Left ventricle myocardium inferior (tissue), 1 donor: ENCODE measurements around the gene HIPK2. TPM values are rescaled to one million over a fixed set of nuclear protein-coding genes. Genes with fewer than 3 reads are reported as not detected.

Experiments
- DNase-seq: peaks from one replicate; pipeline ENCODE4 v3.0.0-alpha.2; 2020
- H3K27ac ChIP-seq: fragments of 200-600 bp; replicated peaks from 2 replicates; pipeline ENCODE4 v1.8.0; 2021
- H3K27me3 ChIP-seq: fragments of 200-600 bp; 2 replicates; pipeline ENCODE4 v1.8.0; 2021; ENCODE audit warnings: low read depth
- H3K36me3 ChIP-seq: fragments of 200-600 bp; 2 replicates; pipeline ENCODE4 v1.8.0; 2021
- H3K4me1 ChIP-seq: fragments of 200-600 bp; 2 replicates; pipeline ENCODE4 v1.8.0; 2021
- H3K4me3 ChIP-seq: fragments of 200-600 bp; 2 replicates; pipeline ENCODE4 v1.8.0; 2021; ENCODE audit warnings: mild to moderate bottlenecking, moderate library complexity
- H3K9me3 ChIP-seq: fragments of 200-600 bp; replicated peaks from 2 replicates; pipeline ENCODE4 v1.8.0; 2021
- intact Hi-C: fragments of 100-400 bp; cut with micrococcal nuclease; formaldehyde crosslinking; loops from one replicate; pipeline ENCODE4 v1.11.0; 2022
- total RNA-seq: library from RNA; stranded (reverse); fragmentation: NEBNext Ultra II Directional; extraction: Animal tissue kit (Norgen Biotek cat#: 25700); gene quantifications from one replicate; pipeline ENCODE4 v1.2.1, GENCODE V29; 2021
- TF ChIP-seq, protein P1 (sequence below): fragments of 200-600 bp; IDR thresholded peaks from 2 replicates; pipeline ENCODE4 v1.8.0; 2021; ENCODE audit warnings: antibody characterized with exemption, mild to moderate bottlenecking, borderline replicate concordance
- donor health status: DM: no; HTN: yes; CAD: no; lungs with severe emphysema.

The HIPK2 gene
- total RNA-seq, 1 donor from 2014 or later: 127 TPM

DNA sequence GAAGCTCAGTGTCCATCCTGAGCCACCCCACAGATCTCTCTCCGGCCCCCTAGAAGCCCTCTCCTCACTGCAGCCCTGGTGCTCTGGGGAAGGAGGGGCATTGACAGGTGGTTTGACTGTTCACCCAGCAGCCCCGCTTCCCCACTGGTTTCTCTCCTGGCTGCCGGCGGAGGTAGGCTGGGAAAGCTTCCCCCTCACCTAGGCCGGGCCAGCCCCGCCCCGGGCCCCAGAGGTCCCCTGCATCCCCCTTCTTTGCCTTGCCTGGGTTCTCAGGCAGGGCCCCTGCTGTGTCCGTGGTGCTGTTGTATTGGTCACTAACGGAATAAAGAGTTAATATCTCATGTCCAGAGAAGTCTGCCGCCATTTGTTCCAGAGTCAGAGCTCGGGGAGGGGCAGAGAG, 233.2 kb downstream of the HIPK2 start:
- DNase-seq: no peak
- Histone ChIP-seq H3K4me3 (no peak overlapping the region), H3K27me3 (peaks cover 35% of the 10 kb centered on the region), H3K27ac (no peak overlapping the region), H3K9me3 (no peaks in the 10 kb centered on the region), H3K4me1 (no peaks in the 10 kb centered on the region), H3K36me3 (no peaks in the 10 kb centered on the region)
- TF ChIP-seq, protein P1, sequence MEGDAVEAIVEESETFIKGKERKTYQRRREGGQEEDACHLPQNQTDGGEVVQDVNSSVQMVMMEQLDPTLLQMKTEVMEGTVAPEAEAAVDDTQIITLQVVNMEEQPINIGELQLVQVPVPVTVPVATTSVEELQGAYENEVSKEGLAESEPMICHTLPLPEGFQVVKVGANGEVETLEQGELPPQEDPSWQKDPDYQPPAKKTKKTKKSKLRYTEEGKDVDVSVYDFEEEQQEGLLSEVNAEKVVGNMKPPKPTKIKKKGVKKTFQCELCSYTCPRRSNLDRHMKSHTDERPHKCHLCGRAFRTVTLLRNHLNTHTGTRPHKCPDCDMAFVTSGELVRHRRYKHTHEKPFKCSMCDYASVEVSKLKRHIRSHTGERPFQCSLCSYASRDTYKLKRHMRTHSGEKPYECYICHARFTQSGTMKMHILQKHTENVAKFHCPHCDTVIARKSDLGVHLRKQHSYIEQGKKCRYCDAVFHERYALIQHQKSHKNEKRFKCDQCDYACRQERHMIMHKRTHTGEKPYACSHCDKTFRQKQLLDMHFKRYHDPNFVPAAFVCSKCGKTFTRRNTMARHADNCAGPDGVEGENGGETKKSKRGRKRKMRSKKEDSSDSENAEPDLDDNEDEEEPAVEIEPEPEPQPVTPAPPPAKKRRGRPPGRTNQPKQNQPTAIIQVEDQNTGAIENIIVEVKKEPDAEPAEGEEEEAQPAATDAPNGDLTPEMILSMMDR: no peak
- intact Hi-C loops: no loop called here

DNA sequence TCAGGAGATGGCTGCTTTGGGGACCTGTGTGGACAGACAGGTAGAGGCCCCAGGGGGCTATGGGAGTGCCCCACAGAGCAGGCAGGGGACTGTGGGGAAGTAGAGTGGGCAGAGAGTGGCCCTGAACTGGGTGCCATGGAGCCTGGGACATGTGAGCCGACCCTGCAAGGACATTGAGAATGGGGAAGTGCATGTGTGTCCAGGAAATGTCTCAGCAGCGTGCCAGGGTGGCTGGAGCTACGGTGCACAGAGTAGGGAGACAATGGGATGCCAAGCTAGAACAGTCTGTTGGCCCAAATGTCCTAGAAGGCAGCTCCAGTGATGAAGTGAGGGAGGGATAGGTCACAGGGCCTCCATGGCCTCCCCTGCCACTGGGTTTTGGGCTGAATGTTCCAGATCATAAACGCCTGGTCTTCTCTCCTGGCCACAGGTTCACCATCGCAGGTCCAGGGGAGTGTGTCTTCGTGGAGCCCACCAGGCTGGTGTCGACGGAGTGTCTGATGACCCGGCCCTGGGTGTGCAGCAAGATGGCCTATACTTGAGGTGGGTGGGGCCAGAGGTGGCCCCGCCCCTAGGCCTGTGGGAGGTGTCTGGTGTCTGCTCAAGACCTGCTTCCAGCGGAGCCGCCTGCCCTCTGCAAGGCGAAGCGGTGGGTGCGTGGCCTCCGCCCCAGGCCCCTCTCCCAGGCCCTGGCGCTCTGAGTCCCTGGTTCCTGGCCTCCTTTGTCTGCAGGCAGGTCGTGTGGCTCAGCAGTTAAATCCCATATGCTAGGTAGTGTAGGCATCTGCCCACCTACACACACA, 233.8 kb downstream of the HIPK2 start:
- no peak for DNase-seq

DNA sequence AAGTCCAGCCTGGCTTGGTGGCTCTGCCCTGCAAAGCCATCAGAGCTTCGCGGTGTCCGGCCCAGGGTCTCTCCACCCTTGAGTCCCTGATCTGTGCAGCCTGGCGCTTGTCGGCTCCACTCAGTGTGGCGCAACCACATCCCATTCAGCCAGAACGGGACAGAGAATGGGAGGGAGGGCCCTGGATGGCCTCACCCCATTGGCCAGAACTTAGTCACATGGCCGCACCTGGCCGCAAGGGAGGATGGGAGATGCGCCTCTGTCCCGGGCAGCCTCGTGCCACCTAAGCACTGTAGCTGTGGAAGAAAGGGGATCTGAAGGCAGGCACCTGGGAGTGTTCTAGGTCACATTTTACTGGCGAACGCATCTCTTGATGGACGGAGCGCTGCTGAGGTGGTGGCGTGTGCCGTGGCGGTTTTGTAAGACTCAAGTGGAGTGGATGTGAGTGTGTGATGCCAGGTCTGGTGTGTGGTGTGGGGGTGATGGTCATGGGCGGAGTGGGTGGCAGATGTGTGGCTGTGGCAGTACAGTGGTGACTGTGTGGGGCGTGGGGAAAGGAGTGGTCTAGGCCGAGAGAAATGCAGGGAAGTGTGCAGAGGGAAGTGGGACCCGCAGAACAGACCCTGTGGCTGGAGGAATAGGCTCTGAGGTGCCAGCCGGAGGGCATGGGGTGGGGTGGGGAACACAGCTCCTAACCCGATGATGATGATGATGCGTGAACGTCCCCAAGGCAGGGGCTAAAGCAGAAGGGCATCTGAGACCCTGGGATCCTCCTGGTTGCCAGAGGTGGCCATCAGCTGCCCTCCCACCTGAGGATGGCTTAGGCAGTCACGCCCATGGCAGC, 235.3 kb downstream of the HIPK2 start:
- Histone ChIP-seq H3K9me3 (no peaks in the 10 kb centered on the region), H3K27me3 (peaks cover 35% of the 10 kb centered on the region), H3K4me1 (no peaks in the 10 kb centered on the region), H3K27ac (no peak overlapping the region), H3K36me3 (no peaks in the 10 kb centered on the region), H3K4me3 (no peak overlapping the region)
- DNase-seq: no peak
- intact Hi-C loops: no loop called here
- TF ChIP-seq, protein P1: no peak

More for the DNA sequence above, 233.8 kb downstream of the HIPK2 start:
- no peak overlapping the region for H3K4me3 ChIP-seq
- no peaks in the 10 kb centered on the region for H3K4me1 ChIP-seq
- H3K27me3 ChIP-seq: peaks cover 35% of the 10 kb centered on the region
- TF ChIP-seq, protein P1: no peak
- no peak overlapping the region for H3K27ac ChIP-seq
- no peaks in the 10 kb centered on the region for H3K9me3 ChIP-seq
- intact Hi-C loops: no loop called here
- H3K36me3 ChIP-seq: no peaks in the 10 kb centered on the region

DNA sequence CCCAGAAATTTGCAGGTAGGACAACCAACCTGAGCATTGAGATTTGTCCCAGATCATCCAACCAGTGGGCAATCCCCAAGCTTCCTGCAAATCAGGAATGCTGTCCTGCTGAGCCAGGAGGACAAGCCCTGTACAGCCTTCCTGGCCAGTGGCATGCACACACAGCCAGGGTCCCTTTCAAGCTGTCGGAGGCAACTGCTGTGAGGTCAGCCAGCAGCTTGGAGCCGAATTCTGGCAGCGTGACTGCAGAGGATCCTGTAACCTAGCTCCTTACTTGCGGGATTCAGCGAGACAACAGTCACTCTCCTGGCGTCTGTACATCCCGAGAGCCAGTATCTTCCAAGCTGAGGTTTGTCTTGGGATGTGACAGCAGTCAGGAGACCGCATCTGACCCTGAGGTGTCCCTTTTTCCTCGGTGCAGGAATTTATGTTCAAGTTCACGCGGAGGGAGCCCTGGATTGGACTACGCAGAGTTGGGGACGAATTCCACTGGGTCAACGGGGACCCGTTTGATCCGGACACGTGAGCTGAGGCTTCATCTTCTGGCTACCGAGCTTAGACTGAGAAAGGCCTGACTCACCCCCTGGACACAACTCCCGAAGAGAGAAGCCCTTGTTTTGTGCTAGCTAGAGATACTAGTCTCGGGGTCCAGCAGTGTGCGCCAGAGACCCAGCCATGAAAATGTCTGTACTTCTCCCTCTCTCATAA, 236.0 kb downstream of the HIPK2 start:
- no peak for DNase-seq
- H3K4me1 ChIP-seq: no peaks in the 10 kb centered on the region
- H3K27me3 ChIP-seq: peaks cover 35% of the 10 kb centered on the region
- TF ChIP-seq, protein P1: no peak
- H3K36me3 ChIP-seq: no peaks in the 10 kb centered on the region
- no peak overlapping the region for H3K27ac ChIP-seq
- intact Hi-C loops: no loop called here
- no peak overlapping the region for H3K4me3 ChIP-seq
- H3K9me3 ChIP-seq: no peaks in the 10 kb centered on the region

DNA sequence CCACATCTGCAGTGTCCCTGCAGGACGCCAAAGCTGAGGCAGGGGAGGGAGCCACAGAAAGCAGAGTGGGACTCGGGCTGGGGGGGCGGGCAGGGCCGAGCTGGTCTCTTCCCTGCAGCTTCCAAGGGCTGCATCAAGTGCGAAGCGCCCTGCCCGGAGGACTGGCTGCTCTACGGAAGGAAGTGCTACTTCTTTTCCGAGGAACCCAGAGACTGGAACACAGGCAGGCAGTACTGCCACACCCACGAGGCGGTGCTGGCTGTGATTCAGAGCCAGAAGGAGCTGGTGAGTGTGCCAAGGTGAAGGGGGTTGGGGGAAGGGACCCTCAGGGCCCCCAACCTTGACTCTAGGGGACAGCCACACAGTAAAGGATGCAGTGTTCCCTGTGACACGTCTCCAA, 237.6 kb downstream of the HIPK2 start:
- TF ChIP-seq, protein P1: no peak
- Histone ChIP-seq H3K4me3 (no peak overlapping the region), H3K9me3 (no peaks in the 10 kb centered on the region), H3K36me3 (no peaks in the 10 kb centered on the region), H3K27me3 (peaks cover 40% of the 10 kb centered on the region), H3K27ac (no peak overlapping the region), H3K4me1 (no peaks in the 10 kb centered on the region)
- intact Hi-C loops: no loop called here
- no peak for DNase-seq
